ENCODE measurements around the gene STAT1.

DNA sequence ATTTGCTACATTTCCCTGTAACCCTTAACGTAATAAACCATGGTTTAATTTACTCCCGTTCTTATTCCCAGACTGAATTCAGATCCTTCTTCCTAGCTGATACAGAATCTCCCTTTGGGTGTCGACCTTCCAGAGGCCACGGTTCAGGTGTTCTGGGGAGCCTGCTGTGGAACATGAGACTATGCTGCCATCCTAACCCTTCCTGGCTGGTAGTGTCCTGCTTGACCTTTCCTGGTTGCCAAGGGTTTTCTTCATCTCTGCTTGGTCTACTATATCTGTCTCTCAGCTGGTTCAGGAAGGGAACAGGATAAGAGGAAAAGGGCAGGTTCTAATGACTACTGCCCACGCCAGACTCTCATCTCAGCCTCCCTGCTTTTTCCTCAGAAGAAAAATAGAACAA is 36.5 kb downstream of the STAT1 start:
- TF ChIP-seq CHD1 (IDR thresholded peaks at IDR 0.05; ENCODE audit: low read length) (no peak), YY1 (IDR thresholded peaks at IDR 0.05; ENCODE audit: borderline replicate concordance in 1 of 3, control insufficient read depth in 1 of 3, extremely low read depth in 1 of 3, insufficient read depth in 3 of 3, insufficient read length in 1 of 3, insufficient replicate concordance in 2 of 3, low read depth in 1 of 3, low read length in 2 of 3) (no peak), CHD2 (IDR thresholded peaks at IDR 0.05; ENCODE audit: low read depth, low read length) (no peak), ATF1 (CRISPR knock-in tag; IDR thresholded peaks at IDR 0.05) (no peak), ATF1 (tag; IDR thresholded peaks at IDR 0.05) (no peak), PHF8 (IDR thresholded peaks at IDR 0.05; ENCODE audit: borderline replicate concordance, low read length) (no peak), RFX5 (IDR thresholded peaks at IDR 0.05; ENCODE audit: low read depth, low read length) (no peak)
- TF ChIP-seq, protein P1, sequence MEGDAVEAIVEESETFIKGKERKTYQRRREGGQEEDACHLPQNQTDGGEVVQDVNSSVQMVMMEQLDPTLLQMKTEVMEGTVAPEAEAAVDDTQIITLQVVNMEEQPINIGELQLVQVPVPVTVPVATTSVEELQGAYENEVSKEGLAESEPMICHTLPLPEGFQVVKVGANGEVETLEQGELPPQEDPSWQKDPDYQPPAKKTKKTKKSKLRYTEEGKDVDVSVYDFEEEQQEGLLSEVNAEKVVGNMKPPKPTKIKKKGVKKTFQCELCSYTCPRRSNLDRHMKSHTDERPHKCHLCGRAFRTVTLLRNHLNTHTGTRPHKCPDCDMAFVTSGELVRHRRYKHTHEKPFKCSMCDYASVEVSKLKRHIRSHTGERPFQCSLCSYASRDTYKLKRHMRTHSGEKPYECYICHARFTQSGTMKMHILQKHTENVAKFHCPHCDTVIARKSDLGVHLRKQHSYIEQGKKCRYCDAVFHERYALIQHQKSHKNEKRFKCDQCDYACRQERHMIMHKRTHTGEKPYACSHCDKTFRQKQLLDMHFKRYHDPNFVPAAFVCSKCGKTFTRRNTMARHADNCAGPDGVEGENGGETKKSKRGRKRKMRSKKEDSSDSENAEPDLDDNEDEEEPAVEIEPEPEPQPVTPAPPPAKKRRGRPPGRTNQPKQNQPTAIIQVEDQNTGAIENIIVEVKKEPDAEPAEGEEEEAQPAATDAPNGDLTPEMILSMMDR (IDR thresholded peaks at IDR 0.05 in 2 of 3, conservative IDR thresholded peaks at IDR 0.05 in 1 of 3; ENCODE audit: insufficient read depth in 2 of 3, low read depth in 1 of 3, low read length in 3 of 3), result no peak
- TF ChIP-seq, protein P2, sequence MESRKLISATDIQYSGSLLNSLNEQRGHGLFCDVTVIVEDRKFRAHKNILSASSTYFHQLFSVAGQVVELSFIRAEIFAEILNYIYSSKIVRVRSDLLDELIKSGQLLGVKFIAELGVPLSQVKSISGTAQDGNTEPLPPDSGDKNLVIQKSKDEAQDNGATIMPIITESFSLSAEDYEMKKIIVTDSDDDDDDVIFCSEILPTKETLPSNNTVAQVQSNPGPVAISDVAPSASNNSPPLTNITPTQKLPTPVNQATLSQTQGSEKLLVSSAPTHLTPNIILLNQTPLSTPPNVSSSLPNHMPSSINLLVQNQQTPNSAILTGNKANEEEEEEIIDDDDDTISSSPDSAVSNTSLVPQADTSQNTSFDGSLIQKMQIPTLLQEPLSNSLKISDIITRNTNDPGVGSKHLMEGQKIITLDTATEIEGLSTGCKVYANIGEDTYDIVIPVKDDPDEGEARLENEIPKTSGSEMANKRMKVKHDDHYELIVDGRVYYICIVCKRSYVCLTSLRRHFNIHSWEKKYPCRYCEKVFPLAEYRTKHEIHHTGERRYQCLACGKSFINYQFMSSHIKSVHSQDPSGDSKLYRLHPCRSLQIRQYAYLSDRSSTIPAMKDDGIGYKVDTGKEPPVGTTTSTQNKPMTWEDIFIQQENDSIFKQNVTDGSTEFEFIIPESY (CRISPR knock-in tag; IDR thresholded peaks at IDR 0.05), result no peak

All from K562 (cell line).